ENCODE measurements around the gene ADAMTS5.

DNA sequence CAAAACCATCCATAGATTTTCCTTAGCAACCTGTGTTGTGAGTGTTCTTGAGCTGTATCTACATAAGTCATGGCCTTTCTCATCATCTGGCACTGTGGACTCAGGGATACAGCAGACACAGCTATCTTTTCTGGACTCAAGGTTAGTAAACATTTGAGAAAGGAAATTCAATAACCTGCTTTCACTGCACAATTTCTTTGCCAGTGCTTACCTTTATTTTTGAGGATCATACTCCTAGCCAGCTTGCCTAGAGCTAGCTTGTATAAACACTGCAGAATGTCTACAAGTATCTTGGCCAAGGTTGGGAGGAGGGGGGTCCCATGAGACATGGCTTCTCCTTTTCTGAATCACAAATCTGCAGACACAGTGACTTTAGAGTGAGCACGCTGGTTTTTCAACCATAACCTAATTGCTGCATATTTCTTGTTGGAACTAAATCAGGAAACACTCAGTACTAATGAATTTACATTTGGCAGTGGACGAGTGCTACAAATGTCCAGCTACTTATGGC lies 27.2 kb downstream of the ADAMTS5 start:
- TF ChIP-seq CTCF (IDR thresholded peaks at IDR 0.05; ENCODE audit: low read length): no peak
- TF ChIP-seq EZH2 (optimal IDR thresholded peaks at IDR 0.05; ENCODE audit: low read depth, low read length): no peak
